ENCODE measurements around the gene COA7.
A peak's percentile ranks its signal among the peaks of the same experiment; 100 is the strongest.
"Not testable (repeated sequence)": the region's sequence is repeated elsewhere in the genome, so short reads cannot be mapped to it uniquely, and the experiment has no call there.

COA7 gene

DNA sequence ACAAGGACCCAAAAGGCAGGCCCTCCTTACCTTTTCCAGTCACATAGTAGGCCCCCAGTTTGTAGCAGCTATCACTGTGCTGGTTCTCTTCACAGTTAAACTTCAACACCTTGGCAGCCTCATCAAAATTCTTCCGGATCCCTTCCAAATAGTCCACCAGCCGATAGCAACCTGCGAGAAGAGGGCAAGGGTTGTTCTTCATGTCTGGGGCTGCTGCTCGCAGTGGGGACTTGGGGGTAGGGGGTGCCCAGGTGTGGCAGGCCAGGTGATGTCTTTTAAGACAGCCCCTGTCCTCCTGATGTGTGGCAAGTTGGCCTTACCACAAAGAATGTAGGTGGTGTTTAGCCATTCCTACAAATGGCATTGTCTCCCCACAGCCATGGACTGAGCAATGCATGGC, 5.5 kb downstream of the COA7 start:
- Histone ChIP-seq H3K27me3 (ENCODE audit: control insufficient read depth in 1 of 2, insufficient read depth in 1 of 2, low read length in 2 of 2) (no peaks in the 10 kb centered on the region), H3K4me3 (ENCODE audit: insufficient read depth in 1 of 2, low read depth in 1 of 2, low read length in 2 of 2) (no peak overlapping the region), H3K9ac (ENCODE audit: low read length) (no peak overlapping the region), H2BK12ac (ENCODE audit: low read length in 2 of 2) (no peak overlapping the region), H3K79me1 (replicated peaks; ENCODE audit: low read length, poor library complexity, severe bottlenecking) (peaks cover 25% of the 10 kb centered on the region), H2BK15ac (ENCODE audit: low read depth, poor library complexity, severe bottlenecking) (no peak overlapping the region), H2AK5ac (ENCODE audit: low read length, severe bottlenecking) (no peak overlapping the region), H3K27ac (ENCODE audit: low read length, poor library complexity, severe bottlenecking) (no peak overlapping the region), H3K4ac (ENCODE audit: low read depth in 1 of 2, low read length in 2 of 2) (no peak overlapping the region), H2BK120ac (ENCODE audit: low read depth, low read length) (no peak overlapping the region), H3K23ac (ENCODE audit: low read length in 2 of 2) (no peak overlapping the region), H4K8ac (ENCODE audit: low read length) (no peak overlapping the region), H3K14ac (ENCODE audit: low read length in 2 of 2) (no peak overlapping the region), H3K36me3 (ENCODE audit: control insufficient read depth in 1 of 2, insufficient read depth in 2 of 2, low read depth in 1 of 2, low read length in 2 of 2) (peaks cover 26 to 44% of the 10 kb centered on the region in 2 experiments), H2BK5ac (ENCODE audit: low read depth, low read length, poor library complexity, severe bottlenecking) (no peak overlapping the region), H3K9me3 (ENCODE audit: control insufficient read depth, low read length) (no peaks in the 10 kb centered on the region), H2AFZ (ENCODE audit: low read depth, low read length) (no peak overlapping the region), H4K91ac (ENCODE audit: low read length) (no peak overlapping the region), H3K4me1 (ENCODE audit: control insufficient read depth, insufficient read depth, low read depth, low read length) (peaks cover under 1% of the 10 kb centered on the region), H3K4me2 (ENCODE audit: low read length, poor library complexity, severe bottlenecking) (no peak overlapping the region), H3K18ac (ENCODE audit: low read depth in 1 of 2, low read length in 2 of 2) (no peak overlapping the region)
- WGBS = 98% methylated on average over 4 of the region's 4 CpGs
- DNase-seq = no peak

DNA sequence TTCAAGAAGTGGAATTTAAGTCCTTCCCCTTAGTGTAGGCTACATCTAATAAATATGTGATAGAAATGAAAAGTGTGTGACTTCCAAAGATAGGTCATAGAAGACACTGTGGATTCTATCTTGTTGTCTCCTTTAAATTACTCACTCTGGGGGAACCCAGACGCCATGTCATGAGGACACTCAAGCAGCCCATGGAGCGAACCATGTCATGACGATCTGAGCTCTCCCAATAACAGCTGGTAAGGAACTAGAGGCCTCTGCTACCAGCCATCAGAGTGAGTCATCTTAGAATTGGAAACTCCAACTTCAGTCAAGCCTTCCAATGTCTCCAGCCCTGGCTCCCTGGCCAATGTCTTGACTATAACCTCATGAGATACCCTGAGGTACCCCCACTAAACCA, 6.3 kb downstream of the COA7 start:
- no peaks in the 10 kb centered on the region for H3K27me3 ChIP-seq (ENCODE audit: control insufficient read depth in 1 of 2, insufficient read depth in 1 of 2, low read length in 2 of 2)
- no peaks in the 10 kb centered on the region for H3K9me3 ChIP-seq (ENCODE audit: control insufficient read depth, low read length)
- H3K18ac ChIP-seq (ENCODE audit: low read depth in 1 of 2, low read length in 2 of 2) = no peak overlapping the region
- no peak overlapping the region for H2BK12ac ChIP-seq (ENCODE audit: low read length in 2 of 2)
- no peak overlapping the region for H3K9ac ChIP-seq (ENCODE audit: low read length)
- DNase-seq = peak; percentile 53
- no peak overlapping the region for H2BK15ac ChIP-seq (ENCODE audit: low read depth, poor library complexity, severe bottlenecking)
- no peak overlapping the region for H2AK5ac ChIP-seq (ENCODE audit: low read length, severe bottlenecking)
- H4K8ac ChIP-seq (ENCODE audit: low read length) = no peak overlapping the region
- H2AFZ ChIP-seq (ENCODE audit: low read depth, low read length) = no peak overlapping the region
- H3K27ac ChIP-seq (ENCODE audit: low read length, poor library complexity, severe bottlenecking) = no peak overlapping the region
- H3K79me1 ChIP-seq (replicated peaks; ENCODE audit: low read length, poor library complexity, severe bottlenecking) = peaks cover 23% of the 10 kb centered on the region
- H3K4me3 ChIP-seq (ENCODE audit: insufficient read depth in 1 of 2, low read depth in 1 of 2, low read length in 2 of 2) = no peak overlapping the region
- no peaks in the 10 kb centered on the region for H3K4me1 ChIP-seq (ENCODE audit: control insufficient read depth, insufficient read depth, low read depth, low read length)
- H3K4me2 ChIP-seq (ENCODE audit: low read length, poor library complexity, severe bottlenecking) = no peak overlapping the region
- H2BK120ac ChIP-seq (ENCODE audit: low read depth, low read length) = no peak overlapping the region
- H3K14ac ChIP-seq (ENCODE audit: low read length in 2 of 2) = no peak overlapping the region
- no peak overlapping the region for H4K91ac ChIP-seq (ENCODE audit: low read length)
- WGBS = 90% methylated on average over 3 of the region's 3 CpGs
- no peak overlapping the region for H3K4ac ChIP-seq (ENCODE audit: low read depth in 1 of 2, low read length in 2 of 2)
- H3K36me3 ChIP-seq (ENCODE audit: control insufficient read depth in 1 of 2, insufficient read depth in 2 of 2, low read depth in 1 of 2, low read length in 2 of 2) = peaks cover 30 to 52% of the 10 kb centered on the region in 2 experiments
- H2BK5ac ChIP-seq (ENCODE audit: low read depth, low read length, poor library complexity, severe bottlenecking) = no peak overlapping the region
- no peak overlapping the region for H3K23ac ChIP-seq (ENCODE audit: low read length in 2 of 2)

- H3K4me3 ChIP-seq (ENCODE audit: insufficient read depth in 1 of 2, low read depth in 1 of 2, low read length in 2 of 2) = no peak overlapping the region
- no peak overlapping the region for H3K4me2 ChIP-seq (ENCODE audit: low read length, poor library complexity, severe bottlenecking)
- peaks cover 8% of the 10 kb centered on the region for H3K79me1 ChIP-seq (replicated peaks; ENCODE audit: low read length, poor library complexity, severe bottlenecking)
- peaks cover 28 to 50% of the 10 kb centered on the region in 2 experiments for H3K36me3 ChIP-seq (ENCODE audit: control insufficient read depth in 1 of 2, insufficient read depth in 2 of 2, low read depth in 1 of 2, low read length in 2 of 2)
- H3K27ac ChIP-seq (ENCODE audit: low read length, poor library complexity, severe bottlenecking) = no peak overlapping the region
- H3K23ac ChIP-seq (ENCODE audit: low read length in 2 of 2) = no peak overlapping the region
- H3K4ac ChIP-seq (ENCODE audit: low read depth in 1 of 2, low read length in 2 of 2) = no peak overlapping the region
- H2BK120ac ChIP-seq (ENCODE audit: low read depth, low read length) = no peak overlapping the region
- no peak overlapping the region for H3K9ac ChIP-seq (ENCODE audit: low read length)
- H3K9me3 ChIP-seq (ENCODE audit: control insufficient read depth, low read length) = no peaks in the 10 kb centered on the region
- no peak overlapping the region for H2BK5ac ChIP-seq (ENCODE audit: low read depth, low read length, poor library complexity, severe bottlenecking)
- H4K91ac ChIP-seq (ENCODE audit: low read length) = no peak overlapping the region
- H2BK12ac ChIP-seq (ENCODE audit: low read length in 2 of 2) = no peak overlapping the region
- H2AK5ac ChIP-seq (ENCODE audit: low read length, severe bottlenecking) = no peak overlapping the region
- no peak overlapping the region for H3K18ac ChIP-seq (ENCODE audit: low read depth in 1 of 2, low read length in 2 of 2)
- no peak overlapping the region for H2BK15ac ChIP-seq (ENCODE audit: low read depth, poor library complexity, severe bottlenecking)
- no peaks in the 10 kb centered on the region for H3K27me3 ChIP-seq (ENCODE audit: control insufficient read depth in 1 of 2, insufficient read depth in 1 of 2, low read length in 2 of 2)
- no peak overlapping the region for H2AFZ ChIP-seq (ENCODE audit: low read depth, low read length)
- H3K4me1 ChIP-seq (ENCODE audit: control insufficient read depth, insufficient read depth, low read depth, low read length) = no peaks in the 10 kb centered on the region
- 92% methylated on average over 5 of the region's 5 CpGs for WGBS
- H4K8ac ChIP-seq (ENCODE audit: low read length) = no peak overlapping the region
- DNase-seq = no peak
- H3K14ac ChIP-seq (ENCODE audit: low read length in 2 of 2) = no peak overlapping the region
These were observed 11.3 kb downstream of the COA7 start for GRCh38 chr1:52686830-52687229.

- WGBS = 54% methylated on average over 17 of the region's 17 CpGs
- DNase-seq = peak; percentile 75
- H2AK5ac ChIP-seq (ENCODE audit: low read length, severe bottlenecking); H3K4me3 ChIP-seq (ENCODE audit: insufficient read depth in 1 of 2, low read depth in 1 of 2, low read length in 2 of 2); H4K91ac ChIP-seq (ENCODE audit: low read length); H2AFZ ChIP-seq (ENCODE audit: low read depth, low read length); H3K27ac ChIP-seq (ENCODE audit: low read length, poor library complexity, severe bottlenecking); H3K9ac ChIP-seq (ENCODE audit: low read length); H2BK12ac ChIP-seq (ENCODE audit: low read length in 2 of 2); H4K8ac ChIP-seq (ENCODE audit: low read length); H3K23ac ChIP-seq (ENCODE audit: low read length in 2 of 2); H2BK15ac ChIP-seq (ENCODE audit: low read depth, poor library complexity, severe bottlenecking); H3K9me3 ChIP-seq (ENCODE audit: control insufficient read depth, low read length); H3K4me1 ChIP-seq (ENCODE audit: control insufficient read depth, insufficient read depth, low read depth, low read length); H3K4ac ChIP-seq (ENCODE audit: low read depth in 1 of 2, low read length in 2 of 2); H3K18ac ChIP-seq (ENCODE audit: low read depth in 1 of 2, low read length in 2 of 2); H2BK120ac ChIP-seq (ENCODE audit: low read depth, low read length); H3K14ac ChIP-seq (ENCODE audit: low read length in 2 of 2); H3K79me1 ChIP-seq (replicated peaks; ENCODE audit: low read length, poor library complexity, severe bottlenecking); H2BK5ac ChIP-seq (ENCODE audit: low read depth, low read length, poor library complexity, severe bottlenecking); H3K4me2 ChIP-seq (ENCODE audit: low read length, poor library complexity, severe bottlenecking); H3K27me3 ChIP-seq (ENCODE audit: control insufficient read depth in 1 of 2, insufficient read depth in 1 of 2, low read length in 2 of 2): not testable (repeated sequence)
- peaks cover 27 to 47% of the 10 kb centered on the region in 2 experiments for H3K36me3 ChIP-seq (ENCODE audit: control insufficient read depth in 1 of 2, insufficient read depth in 2 of 2, low read depth in 1 of 2, low read length in 2 of 2)
These were observed 11.8 kb downstream of the COA7 start for GRCh38 chr1:52686261-52686751.
